Uterus (tissue), 4 donors: ENCODE data around the gene VSNL1. TPM values are rescaled to one million over a fixed set of nuclear protein-coding genes. Genes with fewer than 3 reads are reported as not detected.

Experiments used
- DNase-seq, 2 donors: peaks; one replicate each; pipeline ENCODE4 v3.0.0-alpha.2; 2019 to 2020
- H3K27ac ChIP-seq, 2 donors: fragments of 200-600 bp; sonication (generic); 1 replicate in 1 of 2; 2 replicates in 1 of 2; pipeline ENCODE4 v1.5.1; 2016 to 2018
- H3K27me3 ChIP-seq, 2 donors: fragments of 200-600 bp; sonication (generic); one replicate each; pipeline ENCODE4 v1.5.1; 2018 to 2019; ENCODE audit warnings: control low read depth in 1 of 2
- H3K36me3 ChIP-seq, 2 donors: fragments of 200-600 bp; sonication (generic); one replicate each; pipeline ENCODE4 v1.5.1; 2019; ENCODE audit warnings: control low read depth in 1 of 2
- H3K4me1 ChIP-seq, 2 donors: fragments of 200-600 bp; sonication (generic); one replicate each; pipeline ENCODE4 v1.5.1; 2018 to 2019; ENCODE audit warnings: control low read depth in 1 of 2
- H3K4me3 ChIP-seq, 2 donors: fragments of 200-600 bp; sonication (generic); 1 replicate in 1 of 2; 2 replicates in 1 of 2; pipeline ENCODE4 v1.5.1; 2018 to 2019; ENCODE audit warnings: mild to moderate bottlenecking in 1 of 2
- H3K9me3 ChIP-seq, 2 donors: fragments of 200-600 bp; sonication (generic); one replicate each; pipeline ENCODE4 v1.5.1; 2019; ENCODE audit warnings: control low read depth in 1 of 2
- CTCF ChIP-seq, 4 experiments: fragments of 200-600 bp in 2 of 4; fragments of 450-650 bp in 2 of 4; sonication (generic) in 2 of 4; IDR thresholded peaks; one replicate each; pipeline ENCODE4 v1.5.1; 2016 to 2019; ENCODE audit warnings: antibody characterized with exemption in 4 of 4, mild to moderate bottlenecking in 2 of 4, moderate library complexity in 1 of 4
- POLR2A ChIP-seq, 2 donors: fragments of 450-650 bp; IDR thresholded peaks; one replicate each; pipeline ENCODE4 v1.6.1; 2016; ENCODE audit warnings: antibody characterized with exemption in 2 of 2, mild to moderate bottlenecking in 1 of 2, moderate library complexity in 1 of 2
- intact Hi-C: fragments of 100-400 bp; cut with DNase I; formaldehyde crosslinking; loops from one replicate; pipeline ENCODE4 v1.15.1; 2023; ENCODE audit warnings: low total_unique reads
- total RNA-seq, 4 donors: library from RNA; depleted of rRNA in 3 of 4; stranded (reverse); fragments of >200 nt in 3 of 4; gene quantifications; one replicate each; pipeline versions ENCODE4 v1.1.0 to v1.2.4, GENCODE V29; 2014 to 2023
- donor health status: DM: yes; HTN: yes; CAD: no.

Gene VSNL1
- total RNA-seq, 4 donors from 2014 or later: 0.29 to 1.8 (median 0.61) TPM; not detected in 1

GRCh38 chr2:17543131-17543660 lies 2.7 kb downstream of the VSNL1 start:
- intact Hi-C loops: no loop called here
- H3K9me3 ChIP-seq: no peaks in the 10 kb centered on the region

GRCh38 chr2:17543848-17544247 lies 3.4 kb downstream of the VSNL1 start:
- H3K9me3 ChIP-seq: no peaks in the 10 kb centered on the region
- H3K27ac ChIP-seq: no peak overlapping the region
- no peak overlapping the region for H3K4me3 ChIP-seq
- DNase-seq: no peak
- TF ChIP-seq POLR2A (IDR thresholded peaks at IDR 0.05) (no peak), CTCF (IDR thresholded peaks at IDR 0.05) (no peak)
- intact Hi-C loops: no loop called here
- peaks cover 0 to 15% of the 10 kb centered on the region in 2 donors for H3K27me3 ChIP-seq
- no peaks in the 10 kb centered on the region for H3K4me1 ChIP-seq
- H3K36me3 ChIP-seq: no peaks in the 10 kb centered on the region

More at GRCh38 chr2:17543131-17543660, 2.7 kb downstream of the VSNL1 start:
- no peaks in the 10 kb centered on the region for H3K4me1 ChIP-seq
- TF ChIP-seq CTCF (IDR thresholded peaks at IDR 0.05): no peak
- no peak for TF ChIP-seq POLR2A (IDR thresholded peaks at IDR 0.05)
- no peak overlapping the region for H3K27ac ChIP-seq
- no peaks in the 10 kb centered on the region for H3K36me3 ChIP-seq
- peaks cover 0 to 15% of the 10 kb centered on the region in 2 donors for H3K27me3 ChIP-seq
- no peak for DNase-seq
- H3K4me3 ChIP-seq: no peak overlapping the region

DNA sequence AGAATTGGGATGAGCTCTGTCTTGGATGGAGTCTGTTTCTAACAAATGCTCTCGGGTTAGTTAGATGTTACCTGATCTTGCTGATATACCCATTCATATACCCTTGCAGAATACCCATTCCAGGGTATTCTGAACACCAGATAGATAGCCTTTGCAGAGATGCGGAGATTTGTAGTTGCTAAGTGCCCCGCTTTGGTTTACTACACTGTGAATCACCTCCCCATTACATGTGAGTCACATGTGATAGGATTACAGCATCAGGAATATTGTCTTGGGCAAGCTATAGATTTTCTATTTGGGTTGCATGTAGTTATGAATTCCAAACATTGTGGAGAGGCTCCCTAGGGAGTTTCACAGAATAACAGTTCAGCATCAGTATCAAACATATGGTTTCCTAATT lies 3.8 kb downstream of the VSNL1 start:
- Histone ChIP-seq H3K4me3 (no peak overlapping the region), H3K9me3 (no peaks in the 10 kb centered on the region), H3K36me3 (no peaks in the 10 kb centered on the region), H3K27me3 (peaks cover 0 to 15% of the 10 kb centered on the region in 2 donors), H3K27ac (no peak overlapping the region), H3K4me1 (no peaks in the 10 kb centered on the region)
- intact Hi-C loops: no loop called here
- no peak for DNase-seq
- TF ChIP-seq POLR2A (IDR thresholded peaks at IDR 0.05) (no peak), CTCF (IDR thresholded peaks at IDR 0.05) (no peak)

DNA sequence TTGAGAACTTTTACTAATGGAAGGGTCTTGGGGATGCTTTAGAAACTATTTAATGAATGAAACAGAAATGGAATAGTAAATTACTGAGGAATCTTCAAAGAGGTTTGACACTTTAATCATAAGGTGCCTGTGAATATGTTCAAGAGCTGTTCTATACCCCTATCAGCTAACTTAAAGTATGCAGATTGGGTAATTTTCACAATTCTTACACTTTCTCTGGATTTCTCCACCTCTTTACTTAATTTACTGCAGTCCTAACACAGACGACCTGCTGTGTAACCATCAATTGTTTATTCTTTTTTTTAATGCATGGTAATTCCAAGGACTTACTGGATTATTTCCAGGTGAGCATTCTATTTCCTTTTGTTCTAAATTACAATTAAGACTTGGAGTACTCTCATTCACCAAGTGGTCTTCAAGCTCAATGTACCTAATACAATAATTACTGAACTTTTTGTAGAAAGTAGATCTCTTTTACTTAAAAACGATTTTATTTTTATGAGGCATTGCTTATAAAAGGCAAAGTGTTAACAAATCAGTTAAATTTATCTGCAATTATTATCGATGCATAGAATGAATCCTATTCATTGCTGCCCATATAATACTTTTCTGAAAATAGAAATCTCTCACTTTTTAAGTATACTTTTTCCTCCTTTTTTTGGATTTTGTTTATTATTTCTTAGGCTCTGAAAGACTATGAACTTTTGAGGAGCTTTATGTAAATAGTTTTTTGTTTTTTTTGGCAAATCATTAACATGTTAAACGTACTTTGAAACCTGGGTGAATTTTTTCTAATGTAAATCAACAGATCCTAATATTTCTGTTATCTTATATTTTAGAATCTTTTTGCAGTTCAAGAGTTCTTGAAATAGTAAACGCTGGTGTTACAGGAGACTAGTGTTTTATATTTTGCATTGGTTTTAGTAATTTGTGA lies 5.5 kb downstream of the VSNL1 start:
- no peak for DNase-seq
- intact Hi-C loops: no loop called here
- H3K4me3 ChIP-seq: no peak overlapping the region

More for the DNA sequence above, 5.5 kb downstream of the VSNL1 start:
- TF ChIP-seq POLR2A (IDR thresholded peaks at IDR 0.05) (no peak), CTCF (IDR thresholded peaks at IDR 0.05) (no peak)
- no peaks in the 10 kb centered on the region for H3K9me3 ChIP-seq
- H3K4me1 ChIP-seq: no peaks in the 10 kb centered on the region
- H3K27me3 ChIP-seq: peaks cover 0 to 15% of the 10 kb centered on the region in 2 donors
- no peak overlapping the region for H3K27ac ChIP-seq
- no peaks in the 10 kb centered on the region for H3K36me3 ChIP-seq
